Measurements from ENCODE around the gene PYHIN1.

GRCh38 chr1:158939180-158939579, 7.8 kb downstream of the PYHIN1 start:
- TF ChIP-seq REST (IDR thresholded peaks at IDR 0.05; ENCODE audit: insufficient read depth in 1 of 2, low read depth in 2 of 2, low read length in 2 of 2) (no peak), SIN3A (IDR thresholded peaks at IDR 0.05; ENCODE audit: borderline replicate concordance, insufficient read depth, low read length) (no peak), POLR2AphosphoS5 (IDR thresholded peaks at IDR 0.05; ENCODE audit: low read depth, low read length) (no peak), TAF1 (IDR thresholded peaks at IDR 0.05; ENCODE audit: borderline replicate concordance, insufficient read depth, low read length) (no peak)

Data from PFSK-1 (cell line).